ENCODE results near the gene THRA. TPM values are rescaled to one million over a fixed set of nuclear protein-coding genes. Genes with fewer than 3 reads are reported as not detected.
A peak's percentile ranks its signal among the peaks of the same experiment; 100 is the strongest.

The THRA gene
- total RNA-seq, 1 donor from 2014 or later, result 22.0 TPM

DNA sequence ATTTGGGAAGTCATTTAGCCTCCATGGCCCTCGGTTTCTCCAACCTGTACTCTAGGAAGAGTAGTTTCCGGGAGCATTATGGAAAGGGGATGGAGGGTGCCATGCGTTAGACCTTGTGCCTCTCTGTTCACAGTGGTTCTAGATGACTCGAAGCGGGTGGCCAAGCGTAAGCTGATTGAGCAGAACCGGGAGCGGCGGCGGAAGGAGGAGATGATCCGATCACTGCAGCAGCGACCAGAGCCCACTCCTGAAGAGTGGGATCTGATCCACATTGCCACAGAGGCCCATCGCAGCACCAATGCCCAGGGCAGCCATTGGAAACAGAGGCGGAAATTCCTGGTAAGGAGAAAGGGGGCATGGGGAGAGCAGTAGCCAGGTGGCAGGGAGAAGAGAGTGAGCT lies 21.7 kb downstream of the THRA start:
- no peak for DNase-seq (ENCODE audit: low read depth)

DNA sequence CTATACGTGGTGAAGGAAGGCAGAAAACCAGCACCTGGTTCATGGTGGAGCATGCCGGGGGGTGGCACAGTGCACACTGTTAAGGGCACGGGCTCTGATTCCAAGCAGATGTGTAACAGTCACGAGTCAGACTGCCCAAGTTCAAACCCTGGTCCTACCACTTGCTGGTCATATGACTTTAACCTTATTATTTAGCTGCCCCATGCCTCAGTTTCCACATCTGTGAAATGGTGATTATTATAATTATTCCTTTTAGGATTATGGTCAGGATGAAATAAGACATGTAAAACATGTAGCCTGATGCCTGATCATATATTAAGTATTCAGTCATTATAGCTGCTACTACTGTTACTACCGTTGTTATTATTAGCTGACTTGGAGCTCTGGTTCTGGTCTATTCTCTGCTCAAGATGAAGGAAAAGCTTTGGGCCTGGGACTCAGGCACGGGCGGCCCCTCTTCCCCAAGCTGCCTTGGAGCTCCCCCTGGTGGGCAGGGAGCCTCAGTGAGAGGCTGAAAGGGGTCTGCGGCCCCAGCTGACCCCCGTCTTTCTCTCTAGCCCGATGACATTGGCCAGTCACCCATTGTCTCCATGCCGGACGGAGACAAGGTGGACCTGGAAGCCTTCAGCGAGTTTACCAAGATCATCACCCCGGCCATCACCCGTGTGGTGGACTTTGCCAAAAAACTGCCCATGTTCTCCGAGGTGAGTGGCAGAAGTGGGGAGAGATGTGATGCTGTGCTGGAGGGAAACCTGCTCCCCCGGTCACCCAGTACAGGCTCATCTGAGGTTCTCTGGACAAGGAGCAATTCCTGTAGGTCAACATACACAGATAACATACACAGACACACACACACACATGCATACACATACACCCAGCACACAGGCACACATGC lies 23.6 kb downstream of the THRA start:
- DNase-seq (ENCODE audit: low read depth), result no peak

DNA sequence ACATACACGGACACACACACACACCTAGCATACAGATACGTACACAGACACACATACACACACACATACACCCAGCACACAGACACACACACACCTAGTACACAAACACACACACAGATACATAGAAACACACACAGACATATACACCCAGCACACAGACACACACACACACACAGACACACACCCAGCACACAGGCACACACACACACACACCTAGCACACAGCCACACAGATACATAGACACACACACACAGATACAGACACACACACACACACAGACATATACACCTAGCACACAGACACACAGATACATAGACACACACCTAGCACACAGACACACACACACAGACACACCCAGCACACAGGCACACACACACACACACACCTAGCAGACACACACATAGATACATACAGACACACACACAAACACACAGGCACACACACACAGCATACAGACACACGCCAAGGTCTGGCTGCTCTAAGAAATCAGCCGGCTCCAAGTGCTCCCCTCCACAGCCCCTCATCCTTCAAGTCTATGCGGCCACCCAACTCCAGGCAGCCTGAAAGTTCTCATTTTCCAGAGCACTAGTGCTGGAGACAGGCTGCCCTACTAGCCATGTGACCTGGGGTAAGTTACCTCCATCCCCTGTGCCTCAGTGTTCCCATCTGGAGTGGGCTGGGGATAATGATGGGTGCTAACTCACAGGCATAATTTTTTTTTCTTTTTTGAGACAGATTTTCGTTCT lies 24.5 kb downstream of the THRA start:
- no peak for DNase-seq (ENCODE audit: low read depth)

DNA sequence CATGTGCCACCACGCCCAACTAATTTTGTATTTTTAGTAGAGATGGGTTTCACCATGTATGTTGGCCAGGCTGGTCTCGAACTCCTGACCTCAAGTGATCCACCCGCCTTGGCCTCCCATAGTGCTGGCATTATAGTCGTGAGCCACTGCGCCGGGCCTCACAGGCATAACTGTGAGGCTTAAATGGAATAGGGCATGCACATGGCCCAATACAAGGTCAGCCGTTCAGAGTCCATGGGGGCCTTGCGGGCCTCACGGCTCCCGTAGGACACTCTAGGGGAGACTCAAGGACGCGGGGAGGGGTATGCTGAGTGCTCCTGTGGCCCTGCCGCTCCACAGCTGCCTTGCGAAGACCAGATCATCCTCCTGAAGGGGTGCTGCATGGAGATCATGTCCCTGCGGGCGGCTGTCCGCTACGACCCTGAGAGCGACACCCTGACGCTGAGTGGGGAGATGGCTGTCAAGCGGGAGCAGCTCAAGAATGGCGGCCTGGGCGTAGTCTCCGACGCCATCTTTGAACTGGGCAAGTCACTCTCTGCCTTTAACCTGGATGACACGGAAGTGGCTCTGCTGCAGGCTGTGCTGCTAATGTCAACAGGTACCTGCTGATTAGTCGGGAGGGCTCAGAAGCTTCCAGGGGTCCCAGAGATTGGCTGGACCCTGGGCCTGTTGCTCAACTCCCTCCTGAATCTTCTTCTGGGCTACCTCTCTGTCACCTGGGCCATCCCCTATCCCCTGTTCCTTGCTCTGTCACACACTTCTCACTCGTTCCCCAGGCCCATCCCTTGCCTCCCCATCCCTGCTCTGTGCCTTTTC lies 25.3 kb downstream of the THRA start:
- DNase-seq (ENCODE audit: low read depth), result no peak

DNA sequence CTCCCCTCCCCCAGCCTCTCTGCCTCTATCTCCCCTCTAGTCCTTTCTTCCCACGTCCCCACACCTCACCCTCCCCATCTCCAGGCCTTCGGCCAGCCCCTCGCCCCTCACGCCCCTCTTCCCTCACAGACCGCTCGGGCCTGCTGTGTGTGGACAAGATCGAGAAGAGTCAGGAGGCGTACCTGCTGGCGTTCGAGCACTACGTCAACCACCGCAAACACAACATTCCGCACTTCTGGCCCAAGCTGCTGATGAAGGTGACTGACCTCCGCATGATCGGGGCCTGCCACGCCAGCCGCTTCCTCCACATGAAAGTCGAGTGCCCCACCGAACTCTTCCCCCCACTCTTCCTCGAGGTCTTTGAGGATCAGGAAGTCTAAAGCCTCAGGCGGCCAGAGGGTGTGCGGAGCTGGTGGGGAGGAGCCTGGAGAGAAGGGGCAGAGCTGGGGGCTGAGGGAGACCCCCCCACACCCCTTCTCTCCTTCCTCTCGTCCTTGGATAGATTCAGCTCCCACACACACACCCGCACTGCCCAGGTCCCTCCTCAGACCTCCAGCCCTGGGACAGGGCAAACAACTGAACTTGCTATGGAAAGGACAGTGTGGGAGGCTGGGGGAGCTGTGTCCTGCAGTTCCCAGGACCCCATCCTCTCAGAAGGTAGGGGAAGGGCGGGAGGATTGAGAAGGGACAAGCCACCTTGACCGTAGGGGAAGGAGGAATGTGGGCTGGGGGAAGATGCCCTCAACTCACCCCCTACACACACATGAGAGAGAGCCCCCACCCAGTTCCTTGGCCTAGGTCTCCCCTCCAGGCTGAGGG lies 26.5 kb downstream of the THRA start:
- no peak for DNase-seq (ENCODE audit: low read depth)

DNA sequence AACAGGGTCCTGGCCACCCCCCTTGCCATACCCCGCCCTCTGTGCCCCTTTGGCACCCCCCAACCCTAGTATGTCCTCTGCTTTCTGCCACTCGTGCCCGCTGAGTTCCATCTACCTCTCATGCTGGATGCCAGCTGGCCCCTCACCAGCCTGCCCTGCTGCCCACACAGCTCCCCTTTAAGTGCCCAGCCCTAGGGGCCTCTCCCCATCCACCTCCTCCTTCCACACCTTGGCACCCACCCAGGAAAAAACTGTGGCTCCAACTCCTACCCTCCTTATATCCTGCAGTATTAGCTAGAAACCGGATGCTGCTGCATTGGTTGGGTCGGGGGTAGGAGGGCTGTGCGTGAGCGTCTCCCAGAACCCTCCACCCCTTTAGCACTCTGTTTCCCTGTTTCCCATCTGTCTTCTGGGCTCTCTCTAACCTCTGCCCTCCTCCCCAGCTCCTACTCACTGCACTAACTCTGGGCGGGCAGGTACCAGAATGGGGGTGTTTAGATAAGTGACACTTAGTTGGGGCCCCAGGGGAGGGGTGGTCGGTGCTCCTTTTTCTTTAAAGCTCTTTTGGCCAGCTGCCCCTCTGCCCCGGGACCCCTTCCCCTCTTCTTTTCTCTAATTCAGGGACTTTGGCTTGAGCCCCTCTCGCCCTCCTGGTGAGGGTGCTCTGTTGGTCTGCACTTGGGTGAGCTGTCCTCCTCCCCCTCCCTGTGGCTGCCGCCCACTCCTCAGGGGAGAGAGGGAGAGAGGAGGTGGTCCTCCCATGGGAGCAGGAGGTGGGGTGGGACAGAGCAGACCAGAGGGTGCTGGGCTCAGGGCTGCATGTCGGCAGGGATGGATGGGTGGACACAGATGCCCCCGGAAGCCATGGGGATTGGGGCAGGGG lies 27.7 kb downstream of the THRA start:
- no peak for DNase-seq (ENCODE audit: low read depth)

DNA sequence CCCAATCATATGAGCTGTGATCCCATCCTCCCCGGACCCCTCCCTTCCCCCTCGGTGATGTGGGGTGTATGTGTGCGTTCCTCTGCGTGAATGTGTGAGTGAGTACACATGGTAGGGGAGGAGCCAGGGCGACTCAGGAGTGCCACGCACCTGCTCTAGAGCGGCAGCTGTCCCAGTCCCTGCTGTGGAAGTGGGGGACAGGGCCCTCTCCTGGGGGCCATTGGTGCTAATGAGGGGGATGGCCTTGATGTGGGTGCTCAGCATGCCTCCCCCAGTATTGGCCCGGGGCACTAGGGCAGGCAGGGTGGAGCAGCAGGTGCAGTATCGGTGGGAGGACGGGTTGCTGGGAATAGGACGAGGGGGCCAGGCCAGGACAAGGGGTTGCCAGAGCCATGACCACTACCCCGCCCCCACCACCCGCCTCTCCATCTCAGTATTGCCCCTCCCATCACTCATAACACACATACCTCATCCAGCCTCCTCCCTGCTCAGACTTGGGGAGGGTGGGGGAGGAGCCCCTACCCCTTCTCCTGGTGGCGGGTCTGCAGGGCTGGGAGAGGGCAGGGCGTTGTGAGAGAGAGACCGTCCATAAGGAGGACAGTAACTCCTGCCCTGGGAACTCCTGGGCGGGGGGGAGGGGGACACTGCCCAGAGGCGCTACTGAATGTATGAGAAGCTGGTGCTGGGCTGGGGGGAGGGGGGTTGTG lies 29.1 kb downstream of the THRA start:
- DNase-seq (ENCODE audit: low read depth), result no peak

DNA sequence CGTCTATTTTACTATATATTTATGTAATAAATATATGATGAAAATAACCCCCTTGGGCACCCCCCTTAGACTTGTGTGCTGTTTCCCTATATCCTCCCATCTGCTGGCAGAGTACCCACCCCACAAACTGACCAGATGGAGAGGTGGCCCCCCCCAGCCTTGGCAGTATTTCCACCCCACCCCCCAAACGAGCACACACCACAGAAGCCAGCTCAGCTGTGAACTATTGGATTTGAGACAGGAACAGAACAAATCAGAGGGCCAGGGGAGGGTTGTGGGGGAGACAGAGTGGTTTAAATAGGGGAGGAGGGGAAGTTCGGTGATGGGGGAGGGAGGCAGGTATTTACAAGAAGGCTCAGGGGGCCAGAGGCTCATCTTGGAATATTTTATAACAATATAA lies 29.8 kb downstream of the THRA start:
- DNase-seq (ENCODE audit: low read depth), result no peak

DNA sequence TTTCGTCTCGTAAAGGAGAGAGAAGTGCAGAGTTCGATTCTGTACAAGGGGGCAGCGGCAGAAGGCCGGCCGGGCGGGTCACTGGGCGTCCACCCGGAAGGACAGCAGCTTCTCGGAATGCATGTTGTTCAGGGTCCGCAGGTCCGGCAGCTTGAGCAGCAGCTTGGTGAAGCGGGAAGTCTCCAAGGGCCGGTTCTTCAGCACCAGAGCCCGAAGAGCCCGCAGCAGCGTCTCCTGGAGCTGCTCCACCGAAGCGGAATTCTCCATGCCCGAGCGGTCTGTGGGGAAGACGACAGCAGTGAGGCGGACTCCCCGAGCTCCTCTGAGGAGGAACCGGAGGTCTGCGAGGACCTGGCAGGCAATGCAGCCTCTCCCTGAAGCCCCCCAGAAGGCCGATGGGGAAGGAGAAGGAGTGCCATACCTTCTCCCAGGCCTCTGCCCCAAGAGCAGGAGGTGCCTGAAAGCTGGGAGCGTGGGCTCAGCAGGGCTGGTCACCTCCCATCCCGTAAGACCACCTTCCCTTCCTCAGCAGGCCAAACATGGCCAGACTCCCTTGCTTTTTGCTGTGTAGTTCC lies 30.3 kb downstream of the THRA start:
- DNase-seq (ENCODE audit: low read depth), result no peak

DNA sequence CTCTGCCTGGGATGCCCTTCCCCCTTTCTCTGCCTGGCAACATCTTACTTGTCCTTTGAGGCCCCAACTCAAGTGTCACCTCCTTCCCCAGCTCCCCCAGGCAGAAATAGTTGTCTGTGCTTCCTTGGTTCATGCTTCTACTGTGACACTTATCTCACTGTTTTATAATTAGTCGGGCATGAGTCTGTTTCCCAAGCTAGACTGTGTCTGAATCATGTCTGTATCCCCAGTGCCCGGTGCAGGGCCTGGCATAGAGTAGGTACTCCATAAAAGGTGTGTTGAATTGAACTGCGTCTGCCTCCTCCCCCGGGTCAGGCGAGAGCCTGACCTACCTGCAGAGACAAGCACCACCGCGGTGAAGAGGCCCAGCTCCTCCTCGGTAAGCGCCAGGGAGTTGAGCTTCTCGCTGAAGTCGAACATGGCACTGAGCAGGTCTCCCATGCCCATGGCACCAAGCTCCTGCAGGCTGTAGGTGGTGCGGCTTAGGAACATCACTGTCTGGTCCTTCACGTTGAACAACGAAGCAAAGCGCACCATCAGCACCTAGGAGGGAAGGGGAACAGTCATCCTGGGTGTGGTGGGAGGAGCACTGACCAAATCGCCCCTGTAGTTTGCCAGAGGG lies 30.9 kb downstream of the THRA start:
- DNase-seq (ENCODE audit: low read depth), result no peak

DNA sequence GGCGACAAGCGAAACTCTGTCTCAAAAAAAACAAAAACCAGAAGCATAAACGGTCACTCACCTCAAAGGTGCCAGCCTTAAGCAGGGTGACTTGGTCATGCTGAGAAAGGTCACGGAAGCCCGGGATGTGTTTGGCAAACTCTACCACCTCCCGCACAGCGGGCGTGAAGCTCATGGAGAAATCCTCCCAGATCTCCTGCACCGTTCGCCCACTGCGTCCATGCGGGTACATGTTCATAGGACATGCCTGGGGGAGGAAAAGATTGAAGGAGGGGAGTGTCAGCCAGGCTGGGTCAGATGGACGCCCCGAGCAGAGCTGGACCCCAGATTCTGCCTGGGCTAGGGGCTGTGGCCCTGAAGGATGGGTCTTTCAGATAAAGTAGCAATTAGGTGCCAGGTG lies 32.1 kb downstream of the THRA start:
- no peak for DNase-seq (ENCODE audit: low read depth)

DNA sequence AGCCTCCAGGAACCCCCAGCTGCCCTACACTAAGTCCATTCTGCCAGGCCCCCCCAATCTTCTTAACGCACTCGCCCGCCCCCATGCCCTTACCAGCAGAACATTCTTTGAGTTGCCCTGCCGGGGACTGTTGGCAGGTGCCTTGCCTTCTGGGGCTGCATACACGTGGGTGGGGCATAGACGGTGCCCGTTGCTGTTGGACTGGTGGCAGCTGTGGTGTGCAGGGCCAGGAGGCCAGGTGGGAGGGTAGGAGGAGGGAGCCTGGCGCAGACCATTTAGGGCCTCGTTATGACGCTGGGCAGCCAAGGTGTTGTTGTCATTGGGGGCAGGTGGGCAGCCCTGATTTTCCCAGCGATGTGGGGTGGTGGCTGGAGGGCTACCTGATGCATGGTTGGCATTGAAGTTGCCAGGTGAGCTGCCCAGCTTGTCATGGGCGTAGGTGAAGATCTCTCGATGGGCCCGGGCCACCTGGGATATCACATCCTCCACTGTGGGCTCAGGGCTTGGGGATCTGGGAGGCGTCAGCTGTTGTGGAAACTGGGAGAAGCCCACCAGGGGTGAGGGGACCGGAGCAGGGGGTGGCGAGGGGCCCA lies 32.7 kb downstream of the THRA start:
- DNase-seq (ENCODE audit: low read depth), result no peak

DNA sequence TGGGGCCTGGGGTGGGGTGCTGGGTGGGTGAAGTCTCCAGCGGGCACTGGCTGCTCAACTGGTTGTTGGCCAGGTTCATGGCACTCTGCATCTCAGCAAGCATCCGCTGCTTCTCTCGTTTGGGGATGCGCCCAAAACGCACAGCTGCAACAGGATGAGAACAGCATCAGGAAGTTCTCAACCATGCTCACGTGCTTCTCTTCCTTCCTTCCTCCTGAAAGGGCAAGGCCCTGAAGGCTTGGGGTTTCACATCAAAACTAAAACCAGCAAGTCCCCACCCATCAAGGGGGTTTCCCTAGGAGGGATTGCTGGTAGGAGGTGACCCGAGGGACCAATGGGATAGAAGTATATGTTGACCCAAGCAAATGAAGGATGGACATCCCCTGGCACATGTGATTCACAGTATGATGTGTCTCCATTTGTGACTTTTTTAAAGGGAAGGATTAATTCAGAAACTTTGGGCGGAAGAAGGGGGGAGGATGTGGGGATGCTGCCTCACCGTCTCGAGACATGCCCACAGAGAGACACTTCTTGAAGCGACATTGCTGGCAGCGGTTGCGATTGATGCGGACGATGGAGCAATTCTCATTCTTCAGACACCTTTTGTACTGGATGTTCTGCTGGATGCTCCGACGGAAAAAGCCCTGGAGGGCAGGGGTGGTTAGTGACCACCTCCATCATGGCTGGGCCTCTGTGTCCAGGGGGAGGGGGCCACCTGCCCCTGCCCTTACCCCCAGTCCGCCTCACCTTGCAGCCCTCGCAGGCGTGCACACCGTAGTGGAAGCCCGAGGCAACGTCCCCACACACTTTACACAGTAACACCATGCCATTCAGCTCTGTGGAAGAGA lies 33.4 kb downstream of the THRA start:
- no peak for DNase-seq (ENCODE audit: low read depth)

DNA sequence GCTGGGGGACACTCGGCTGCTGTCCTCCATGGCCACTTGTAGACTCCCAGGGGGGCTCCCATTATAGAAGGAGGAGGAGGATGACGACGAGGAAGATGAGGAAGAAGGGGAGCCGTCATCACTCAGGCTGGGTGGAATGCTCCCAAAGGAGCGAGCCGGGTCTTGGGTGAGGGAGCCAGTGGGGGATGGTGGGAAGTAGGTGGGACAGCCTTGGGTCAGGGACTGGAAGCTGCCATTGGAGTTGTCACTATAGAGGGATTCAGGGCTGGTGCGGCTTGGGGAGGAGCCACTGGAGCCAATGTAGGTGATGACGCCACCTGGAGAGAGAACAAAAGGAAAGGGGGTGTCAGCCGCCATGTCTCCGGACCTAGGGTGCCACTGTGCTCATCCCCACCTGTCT lies 34.3 kb downstream of the THRA start:
- DNase-seq (ENCODE audit: low read depth), result no peak

DNA sequence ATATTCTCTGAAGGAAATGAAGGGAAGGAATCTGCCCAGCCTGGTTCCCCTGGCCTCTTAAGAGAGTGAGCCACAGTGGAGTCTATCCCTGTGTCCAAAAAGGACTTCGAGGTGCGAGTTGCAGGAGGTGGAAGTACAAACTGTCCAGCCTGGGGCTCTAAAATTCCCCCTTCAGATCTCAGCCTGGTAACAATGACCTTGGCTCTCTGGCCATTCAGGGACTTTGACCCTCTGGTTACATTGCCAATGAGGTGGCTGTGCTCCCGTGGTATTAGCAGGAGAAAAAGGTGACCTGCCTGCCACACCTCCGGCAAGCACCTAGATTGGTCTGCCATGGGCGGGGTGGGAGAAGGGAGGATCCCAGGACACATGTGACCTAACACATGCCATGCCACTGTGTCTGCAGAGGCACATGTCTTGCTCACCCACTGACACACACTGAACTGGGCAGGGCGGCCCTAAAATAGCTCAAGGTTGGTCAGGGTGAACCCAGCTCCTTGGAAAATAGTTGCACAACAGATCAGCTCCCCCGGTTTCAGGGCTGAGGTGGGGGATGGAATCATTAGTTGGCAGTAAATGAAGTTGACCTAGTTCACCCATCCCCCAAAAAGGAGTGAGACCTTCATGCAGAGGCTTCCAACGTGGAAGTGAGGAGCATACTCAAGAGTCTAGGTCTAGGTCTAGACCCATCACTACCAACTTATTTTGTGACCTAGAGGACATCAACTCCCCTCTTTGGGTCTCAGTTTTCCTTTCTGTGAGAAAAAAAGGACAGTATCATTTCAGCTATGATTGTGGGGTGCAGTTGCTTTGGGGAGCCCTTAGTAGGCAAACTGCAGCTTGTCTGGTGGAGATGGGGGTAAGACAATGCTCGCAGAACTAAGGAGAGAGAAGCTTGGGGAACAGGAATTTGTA lies 35.4 kb downstream of the THRA start:
- DNase-seq (ENCODE audit: low read depth), result peak; percentile 91

DNA sequence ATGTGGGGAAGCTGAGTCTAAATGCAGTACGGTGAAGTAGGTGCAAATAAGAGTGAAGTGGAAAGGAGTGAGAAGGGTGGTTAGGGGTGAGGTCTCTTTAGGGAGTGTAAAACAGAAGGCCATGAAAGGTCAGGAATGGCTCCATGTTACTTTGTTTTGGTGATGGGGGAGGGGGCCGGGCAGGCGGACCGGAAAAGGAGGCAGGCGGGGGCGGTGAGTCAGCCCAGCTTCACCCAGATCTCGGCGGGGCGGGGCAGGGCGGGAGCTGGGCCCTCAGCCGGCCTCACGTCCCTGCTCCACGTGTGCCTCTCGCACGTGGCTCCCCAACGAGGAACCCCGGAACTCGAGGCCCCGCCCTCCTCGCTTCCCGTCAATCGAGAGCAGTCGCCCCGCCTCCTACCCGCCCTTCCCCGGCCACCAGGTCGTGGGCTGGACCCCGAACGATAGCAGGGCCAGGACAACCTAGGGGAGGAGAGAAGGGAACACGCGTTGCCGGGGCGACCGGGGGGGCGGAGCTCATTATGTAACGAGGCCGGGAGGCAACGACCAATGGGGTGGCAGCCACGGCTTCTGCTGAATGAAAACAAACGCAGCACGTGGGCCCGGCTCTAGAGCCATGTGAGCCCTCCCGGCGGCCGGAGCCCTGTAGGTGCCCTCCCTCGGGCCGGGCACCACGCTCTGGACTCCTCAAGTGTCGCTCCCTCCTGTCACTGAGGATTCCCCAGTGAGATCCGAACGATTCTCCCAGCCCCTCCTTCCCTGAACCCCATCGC lies 36.3 kb downstream of the THRA start:
- DNase-seq (ENCODE audit: low read depth), result peak; percentile 95
